CD4-positive, alpha-beta memory T cell (primary cell): ENCODE results near the gene TMEM72. TPM values are rescaled to one million over a fixed set of nuclear protein-coding genes. Genes with fewer than 3 reads are reported as not detected.

Source experiments
- CTCF ChIA-PET: fragments of 350-600 bp; sonication (Branson Sonifier 250); formaldehyde crosslinking; loops from one replicate; lab custom pipeline; 2021; ENCODE audit warnings: inconsistent platforms; ENCODE audit not compliant: partially characterized antibody; lab: Charles Lee
- POLR2A ChIA-PET: fragments of 350-600 bp; sonication (Branson Sonifier 250); formaldehyde crosslinking; loops from one replicate; lab custom pipeline; 2021; ENCODE audit not compliant: partially characterized antibody; lab: Charles Lee
- DNase-seq, 5 donors: peaks; one replicate each; pipeline versions ENCODE4 v3.0.0 to v3.0.0-alpha.2; 2020 to 2022; ENCODE audit warnings: mixed read lengths in 1 of 5
- H3K27ac ChIP-seq: one replicate; pipeline ENCODE4 v1.7.0; 2013; ENCODE audit warnings: low read depth, low read length
- H3K27me3 ChIP-seq: 2 replicates; pipeline ENCODE4 v1.7.0; 2013; ENCODE audit warnings: mild to moderate bottlenecking, low read length, moderate library complexity; ENCODE audit not compliant: insufficient read depth
- H3K36me3 ChIP-seq: 2 replicates; pipeline ENCODE4 v1.7.0; 2013; ENCODE audit warnings: mild to moderate bottlenecking, low read length, moderate library complexity; ENCODE audit not compliant: insufficient read depth
- H3K4me1 ChIP-seq: 2 replicates; pipeline ENCODE4 v1.7.0; 2013; ENCODE audit warnings: mild to moderate bottlenecking, low read length, moderate library complexity; ENCODE audit not compliant: insufficient read depth
- H3K4me3 ChIP-seq, 2 donors: one replicate each; pipeline ENCODE4 v1.7.0; 2013; ENCODE audit warnings: low read length in 2 of 2, mild to moderate bottlenecking in 1 of 2
- H3K9me3 ChIP-seq, 2 donors: one replicate each; pipeline ENCODE4 v1.7.0; 2013; ENCODE audit warnings: low read length in 2 of 2, control low read depth in 1 of 2; ENCODE audit not compliant: control insufficient read depth in 1 of 2
- H3K27ac Mint-ChIP-seq, 7 donors: one replicate each; pipeline ENCODE4 v1.8.0; 2020 to 2021; ENCODE audit warnings: mixed read lengths in 7 of 7, mild to moderate bottlenecking in 6 of 7, inconsistent platforms in 3 of 7, moderate library complexity in 3 of 7
- H3K27me3 Mint-ChIP-seq, 2 donors: one replicate each; pipeline ENCODE4 v1.8.0; 2020 to 2021; ENCODE audit warnings: mixed read lengths in 2 of 2
- H3K36me3 Mint-ChIP-seq, 2 donors: one replicate each; pipeline ENCODE4 v1.8.0; 2020 to 2021; ENCODE audit warnings: mixed read lengths in 2 of 2, inconsistent platforms in 1 of 2, mild to moderate bottlenecking in 1 of 2
- H3K4me1 Mint-ChIP-seq, 4 donors: one replicate each; pipeline ENCODE4 v1.8.0; 2020 to 2021; ENCODE audit warnings: mixed read lengths in 4 of 4, mild to moderate bottlenecking in 1 of 4
- H3K4me3 Mint-ChIP-seq, 8 donors: one replicate each; pipeline ENCODE4 v1.8.0; 2020 to 2021; ENCODE audit warnings: mixed read lengths in 8 of 8, mild to moderate bottlenecking in 7 of 8, moderate library complexity in 6 of 8, inconsistent platforms in 3 of 8
- H3K9me3 Mint-ChIP-seq, 8 donors: one replicate each; pipeline ENCODE4 v1.8.0; 2020 to 2021; ENCODE audit warnings: mixed read lengths in 8 of 8, mild to moderate bottlenecking in 5 of 8, inconsistent platforms in 3 of 8, moderate library complexity in 1 of 8
- intact Hi-C: fragments of 100-400 bp; cut with micrococcal nuclease; formaldehyde crosslinking; loops from one replicate; pipeline ENCODE4 v1.15.1; 2023
- polyA plus RNA-seq, 2 donors: library from polyadenylated mRNA; unstranded; fragments of 300-500 nt; fragmentation: Illumina TruSeq; gene quantifications; one replicate each; pipeline ENCODE4 v1.2.3, GENCODE V29; 2021
- total RNA-seq, 2 experiments: library from RNA; stranded (reverse); gene quantifications; one replicate each; pipeline ENCODE4 v1.2.3, GENCODE V29; 2021

The TMEM72 gene
- total and polyA plus RNA-seq, 4 experiments from 2014 or later, result not detected

GRCh38 chr10:44986179-44986578 lies 75.0 kb downstream of the TMEM72 start:
- Histone ChIP-seq H3K36me3 (no peaks in the 10 kb centered on the region), H3K27ac (no peak overlapping the region), H3K4me1 (no peaks in the 10 kb centered on the region), H3K27me3 (no peaks in the 10 kb centered on the region), H3K9me3 (no peaks in the 10 kb centered on the region), H3K4me3 (no peak overlapping the region)
- Mint-ChIP-seq H3K36me3 (no peaks in the 10 kb centered on the region), H3K27me3 (peaks cover 3 to 14% of the 10 kb centered on the region in 2 donors), H3K9me3 (no peaks in the 10 kb centered on the region), H3K27ac (no peak overlapping the region), H3K4me3 (no peak overlapping the region), H3K4me1 (no peaks in the 10 kb centered on the region)
- no peak for DNase-seq
- CTCF ChIA-PET, result interaction anchor here (1.1 kb wide), 1 partner anchor 53 kb away, joined by 3 read pairs; no protein-coding TSS in a partner anchor
- POLR2A ChIA-PET, result no interaction called here
- intact Hi-C loops, result no loop called here

Other genes with a start within 250 kb of the TMEM72 start
- gene RASSF4, start 48.5 kb downstream of the TMEM72 start, total RNA-seq, result 1 to 10 TPM; 1.6 to 1.8 TPM
- under 1 TPM; 0.08 to 0.21 TPM for gene RASSF4, start 48.5 kb downstream of the TMEM72 start, polyA plus RNA-seq
- gene DEPP1, start 67.5 kb downstream of the TMEM72 start, total RNA-seq, result not detected
- not detected for gene DEPP1, start 67.5 kb downstream of the TMEM72 start, polyA plus RNA-seq
- gene ZNF22, start 89.6 kb downstream of the TMEM72 start, total RNA-seq, result 10 to 100 TPM; 26.9 to 27.1 TPM
- gene ZNF22, start 89.6 kb downstream of the TMEM72 start, polyA plus RNA-seq, result 10 to 100 TPM; 34.5 to 40.6 TPM